ENCODE measurements around the gene TTLL11.

TTLL11 gene

GRCh38 chr9:121863955-121864354, 229.2 kb downstream of the TTLL11 start:
- no peak for DNase-seq

- no peak for DNase-seq
Measured at GRCh38 chr9:121862371-121863332, 230.5 kb downstream of the TTLL11 start.

GRCh38 chr9:121861501-121862180, 231.5 kb downstream of the TTLL11 start:
- DNase-seq, result no peak

GRCh38 chr9:121860744-121861143, 232.4 kb downstream of the TTLL11 start:
- DNase-seq, result no peak

GRCh38 chr9:121860213-121860612, 232.9 kb downstream of the TTLL11 start:
- no peak for DNase-seq

- DNase-seq, result no peak
Measured at GRCh38 chr9:121859646-121860045, 233.5 kb downstream of the TTLL11 start.

- no peak for DNase-seq
Measured at GRCh38 chr9:121858788-121859187, 234.3 kb downstream of the TTLL11 start.

- DNase-seq, result no peak
Measured at GRCh38 chr9:121857928-121858327, 235.2 kb downstream of the TTLL11 start.

- no peak for DNase-seq
Measured at GRCh38 chr9:121855476-121855875, 237.6 kb downstream of the TTLL11 start.

GRCh38 chr9:121853617-121854395, 239.3 kb downstream of the TTLL11 start:
- no peak for DNase-seq

GRCh38 chr9:121852651-121853616, 240.2 kb downstream of the TTLL11 start:
- DNase-seq, result no peak

- DNase-seq, result no peak
Measured at GRCh38 chr9:121852241-121852640, 240.9 kb downstream of the TTLL11 start.

GRCh38 chr9:121851641-121852091, 241.4 kb downstream of the TTLL11 start:
- no peak for DNase-seq

GRCh38 chr9:121850366-121850765, 242.7 kb downstream of the TTLL11 start:
- DNase-seq, result no peak

- DNase-seq, result no peak
Measured at GRCh38 chr9:121849554-121849953, 243.6 kb downstream of the TTLL11 start.

- no peak for DNase-seq
Measured at GRCh38 chr9:121844562-121844961, 248.5 kb downstream of the TTLL11 start.

- no peak for DNase-seq
Measured at GRCh38 chr9:121844098-121844497, 249.0 kb downstream of the TTLL11 start.

GRCh38 chr9:121842612-121842978, 250.5 kb downstream of the TTLL11 start:
- no peak for DNase-seq

GRCh38 chr9:121841771-121842611, 251.1 kb downstream of the TTLL11 start:
- DNase-seq, result no peak

GRCh38 chr9:121840838-121841760, 252.0 kb downstream of the TTLL11 start:
- no peak for DNase-seq

Data from CD4-positive, alpha-beta T cell treated with Interleukin-6 for 4 hours (primary cell).